HG02678 (cell line): ENCODE data around the gene BMERB1.

Experiments used
- ATAC-seq: cut with Tn5 transposase; IDR thresholded peaks from one replicate; pipeline ENCODE4 v1.9.1; 2021; ENCODE audit warnings: mild to moderate bottlenecking, moderate library complexity; ENCODE audit not compliant: unreplicated experiment

Gene BMERB1

DNA sequence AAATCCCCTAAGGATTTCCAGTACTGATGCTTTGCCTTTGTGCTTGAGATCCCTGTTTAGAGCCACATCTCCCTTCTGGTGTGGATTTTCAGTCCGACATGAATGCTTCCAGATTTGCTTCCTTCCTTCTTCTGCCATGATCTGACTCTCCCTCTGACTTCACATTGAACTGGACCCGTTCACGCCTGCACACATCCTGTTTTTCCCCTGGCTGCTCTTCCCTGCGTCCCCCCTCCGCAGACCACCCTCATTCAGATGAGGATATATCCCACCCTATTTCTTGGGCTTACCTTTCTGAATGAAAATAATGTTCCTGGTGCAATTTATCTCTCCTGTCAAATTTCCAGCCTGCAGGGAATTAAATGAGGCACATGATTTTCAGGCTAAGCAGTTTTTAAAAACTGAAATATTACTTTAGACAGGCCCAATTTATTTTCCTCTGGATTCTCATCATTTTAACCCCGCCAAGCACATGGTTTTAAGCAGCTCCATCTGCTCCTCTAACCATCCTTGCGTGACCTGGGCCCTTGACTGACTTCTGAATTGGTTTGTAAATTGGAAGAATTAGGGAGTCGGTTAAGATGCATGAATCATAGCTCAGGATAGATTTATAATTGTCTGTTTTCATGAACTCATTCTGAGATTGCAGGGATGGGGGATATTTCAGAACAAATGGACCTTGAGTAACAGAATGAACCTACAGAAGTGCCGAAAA, 59.2 kb downstream of the BMERB1 start:
- no peak for ATAC-seq

DNA sequence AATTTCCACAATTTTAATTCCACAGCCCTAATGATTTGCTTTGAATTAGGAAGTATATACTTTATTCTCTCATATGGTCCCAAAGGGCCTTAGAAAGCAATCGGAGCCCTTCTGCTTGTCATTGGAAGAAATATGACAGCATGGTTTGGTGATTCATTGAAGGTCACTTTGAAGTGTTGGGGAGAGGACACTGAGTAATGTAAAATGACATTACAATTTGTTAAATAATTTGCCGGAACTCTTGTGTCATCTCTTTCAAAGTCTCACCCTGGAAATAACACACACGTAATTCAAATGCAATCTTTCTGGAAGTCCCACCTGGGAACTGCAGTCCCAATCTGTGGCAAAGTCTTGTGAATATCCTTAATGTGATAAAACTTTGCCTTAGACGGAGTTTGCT, 59.8 kb downstream of the BMERB1 start:
- ATAC-seq = no peak

DNA sequence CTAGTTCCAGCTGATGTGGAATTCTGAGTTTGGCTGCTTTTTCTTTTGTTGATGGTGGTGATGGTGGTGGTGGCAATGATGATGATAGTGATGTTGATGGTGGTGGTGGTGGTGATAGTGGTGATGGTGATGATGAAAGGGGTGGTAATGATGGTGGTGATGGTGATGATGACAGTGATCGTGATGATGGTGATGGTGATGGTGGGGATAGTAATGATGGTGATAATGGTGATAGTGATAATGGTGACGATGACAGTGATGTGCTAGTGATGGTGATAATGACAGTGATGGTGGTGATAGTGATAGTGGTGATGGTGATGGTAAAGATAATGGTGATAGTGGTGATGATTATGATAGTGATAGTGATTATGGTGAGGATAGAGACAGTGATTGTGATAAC, 61.5 kb downstream of the BMERB1 start:
- no peak for ATAC-seq

DNA sequence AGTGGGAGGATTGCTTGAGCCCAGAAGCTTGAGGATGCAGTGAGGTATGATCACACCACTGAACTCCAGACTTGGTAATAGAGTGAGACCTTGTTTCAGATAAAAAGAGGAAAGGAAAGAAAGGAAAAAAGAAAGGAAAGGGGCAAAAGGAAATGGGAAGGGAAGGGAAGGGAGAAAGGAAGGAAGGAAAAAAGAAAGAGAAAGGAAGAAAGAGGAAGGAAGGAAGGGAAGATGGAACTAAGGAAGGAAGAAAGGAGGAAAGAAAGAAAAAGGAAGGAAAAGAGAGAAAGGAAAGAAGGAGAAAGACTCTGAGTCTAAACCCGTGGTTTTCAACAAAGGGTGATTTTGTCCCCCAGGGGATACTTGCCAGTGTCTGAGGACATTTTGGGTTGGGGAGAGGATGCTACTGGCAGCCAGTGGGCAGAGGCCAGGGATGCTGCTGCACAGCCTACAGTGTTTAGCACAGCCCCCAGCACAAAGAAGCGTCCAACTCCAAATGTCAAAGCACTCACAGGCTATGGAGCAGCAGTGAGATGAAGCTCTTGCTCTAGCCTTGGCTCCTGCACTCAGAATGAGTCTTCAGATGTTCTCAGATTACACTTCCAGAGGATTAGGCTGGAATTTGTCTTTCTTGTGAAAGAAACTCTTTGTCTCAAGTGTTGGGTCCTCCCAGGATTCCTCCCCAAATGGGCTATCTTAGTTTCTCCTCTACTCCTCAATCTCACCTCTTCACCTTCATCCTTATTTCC, 64.2 kb downstream of the BMERB1 start:
- no peak for ATAC-seq

DNA sequence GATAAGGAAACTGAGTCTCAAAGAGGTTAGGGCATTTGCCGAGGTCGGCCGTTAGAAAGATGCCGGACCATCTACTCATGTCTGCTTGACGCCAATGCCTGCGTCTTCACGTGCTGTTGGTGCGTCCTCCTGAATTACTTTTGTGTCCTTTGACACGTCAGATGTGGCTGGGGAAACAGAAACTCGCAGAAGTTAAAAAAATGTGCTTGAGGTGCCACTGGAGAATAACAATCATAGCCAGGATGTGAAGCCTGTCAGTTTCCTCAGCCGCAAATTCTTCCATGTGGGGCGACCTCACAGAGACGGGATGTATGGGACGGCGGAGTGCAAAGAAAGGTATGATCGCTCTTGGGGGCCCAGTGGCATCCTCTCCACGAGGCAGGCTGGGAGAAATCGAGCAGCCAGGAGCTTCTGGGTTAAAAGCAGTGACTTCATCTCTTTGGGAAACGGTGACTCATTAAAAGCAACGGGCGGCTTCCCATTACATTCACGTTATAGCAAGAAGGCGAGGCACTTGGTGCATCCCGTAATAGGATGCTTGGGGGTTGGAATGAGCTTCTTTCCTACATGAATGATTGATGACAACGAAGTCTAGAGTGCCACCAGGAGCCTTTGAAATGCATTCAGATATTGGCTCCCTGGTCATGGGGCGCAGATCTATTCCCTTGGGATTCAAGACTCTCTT, 67.8 kb downstream of the BMERB1 start:
- ATAC-seq = no peak

DNA sequence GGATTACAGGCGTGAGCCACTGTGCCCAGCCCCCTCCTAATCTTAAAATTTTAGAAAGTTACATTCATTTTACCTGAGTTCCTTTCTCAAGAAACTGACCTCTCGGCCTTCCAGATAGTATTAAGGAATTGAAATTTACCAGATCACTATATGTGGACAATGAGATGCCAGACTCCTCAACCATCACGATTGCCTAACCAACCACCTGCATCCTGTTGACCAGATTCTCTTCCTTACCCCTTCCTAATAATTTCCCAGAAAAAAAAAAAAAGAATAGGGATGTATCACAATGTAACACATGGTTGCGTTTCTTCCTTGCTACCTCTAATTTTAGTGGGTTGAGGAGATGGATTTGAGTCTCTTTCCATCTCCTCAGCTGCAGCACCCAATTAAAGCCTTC, 72.1 kb downstream of the BMERB1 start:
- no peak for ATAC-seq

DNA sequence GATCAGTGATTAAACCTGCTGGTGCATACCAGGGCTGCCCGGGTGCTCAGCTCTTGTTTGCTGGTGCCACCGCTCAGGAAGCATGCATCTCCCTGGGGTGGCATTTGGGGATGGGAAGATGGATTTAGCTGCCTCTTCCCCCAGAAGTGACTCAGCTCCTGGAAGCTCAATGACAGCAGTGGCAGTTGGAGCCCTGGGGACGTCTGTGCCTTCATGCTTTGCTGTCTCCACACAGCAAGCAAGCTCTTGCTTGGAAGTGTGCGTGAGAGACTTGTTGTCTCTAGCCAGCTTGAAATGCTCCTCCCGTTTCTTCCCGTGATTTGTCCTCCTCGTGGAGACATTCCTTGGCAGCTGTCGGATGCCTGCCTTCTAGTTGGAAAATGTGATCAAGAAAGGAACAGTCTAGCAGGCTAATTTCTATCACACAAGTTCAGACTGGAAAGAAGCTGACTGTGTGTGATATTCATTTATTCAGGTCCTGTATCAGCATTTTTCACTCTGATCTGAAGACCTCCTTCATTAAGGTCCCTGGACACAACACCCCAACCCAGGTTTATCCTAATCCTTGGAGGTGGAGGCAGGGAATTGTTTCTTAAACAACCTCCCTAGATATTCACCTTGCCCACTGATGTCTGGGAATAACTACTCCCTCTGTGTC, 73.0 kb downstream of the BMERB1 start:
- no peak for ATAC-seq

DNA sequence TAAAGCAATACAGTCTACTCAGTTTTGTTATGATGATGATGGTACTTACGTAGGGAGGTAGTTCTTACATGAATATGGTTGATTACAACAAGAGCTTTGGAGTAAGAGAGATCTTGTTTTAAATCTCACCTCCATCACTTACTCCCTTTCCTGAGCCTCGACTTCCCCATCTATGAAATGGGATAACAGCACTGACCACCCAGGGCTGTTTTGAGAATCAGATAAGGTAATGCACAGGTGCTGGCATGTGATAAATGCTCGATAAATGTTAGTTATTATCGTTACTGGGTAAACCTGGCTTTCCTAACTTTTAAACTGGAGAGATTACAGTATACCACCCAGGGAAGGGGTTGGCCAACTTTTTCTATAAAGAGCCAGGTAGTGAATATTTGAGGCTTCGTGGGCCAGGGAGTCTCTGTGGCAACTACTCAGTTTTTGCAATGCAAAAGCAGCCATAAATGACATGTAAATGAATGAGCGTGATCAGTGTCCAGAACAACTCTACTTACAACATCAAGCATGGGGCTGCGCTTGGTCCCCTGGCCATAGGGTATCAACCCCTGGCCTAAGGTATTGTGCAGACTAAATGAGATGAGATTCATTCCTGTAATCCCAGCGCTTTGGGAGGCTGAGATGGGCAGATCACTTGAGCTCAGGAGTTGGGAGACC, 73.7 kb downstream of the BMERB1 start:
- ATAC-seq = no peak

DNA sequence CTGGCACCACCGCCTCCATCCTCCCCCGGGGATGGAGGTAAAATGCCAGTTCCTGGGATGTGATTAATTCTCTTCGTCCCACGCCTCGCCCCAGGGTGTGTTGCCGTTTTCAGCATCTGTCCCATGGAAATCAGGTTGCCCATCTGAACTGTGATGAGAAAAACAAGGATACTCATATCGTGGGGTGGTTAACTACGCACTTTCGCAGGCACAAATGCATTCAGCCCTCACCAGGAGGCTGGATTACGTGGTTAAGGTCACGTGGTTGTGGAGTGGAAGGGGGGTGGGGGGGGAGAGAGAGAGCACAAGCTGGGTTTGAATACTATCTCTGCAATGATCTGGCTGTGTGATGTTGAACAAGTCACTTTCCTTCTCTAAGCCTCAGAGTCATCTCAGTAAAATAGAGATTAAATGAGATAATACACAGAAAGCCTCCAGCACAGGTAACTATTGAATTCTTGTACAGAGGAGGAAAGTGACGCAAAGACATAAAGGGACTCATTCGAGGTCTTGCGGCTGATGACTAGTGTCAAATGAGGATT, 74.7 kb downstream of the BMERB1 start:
- no peak for ATAC-seq

DNA sequence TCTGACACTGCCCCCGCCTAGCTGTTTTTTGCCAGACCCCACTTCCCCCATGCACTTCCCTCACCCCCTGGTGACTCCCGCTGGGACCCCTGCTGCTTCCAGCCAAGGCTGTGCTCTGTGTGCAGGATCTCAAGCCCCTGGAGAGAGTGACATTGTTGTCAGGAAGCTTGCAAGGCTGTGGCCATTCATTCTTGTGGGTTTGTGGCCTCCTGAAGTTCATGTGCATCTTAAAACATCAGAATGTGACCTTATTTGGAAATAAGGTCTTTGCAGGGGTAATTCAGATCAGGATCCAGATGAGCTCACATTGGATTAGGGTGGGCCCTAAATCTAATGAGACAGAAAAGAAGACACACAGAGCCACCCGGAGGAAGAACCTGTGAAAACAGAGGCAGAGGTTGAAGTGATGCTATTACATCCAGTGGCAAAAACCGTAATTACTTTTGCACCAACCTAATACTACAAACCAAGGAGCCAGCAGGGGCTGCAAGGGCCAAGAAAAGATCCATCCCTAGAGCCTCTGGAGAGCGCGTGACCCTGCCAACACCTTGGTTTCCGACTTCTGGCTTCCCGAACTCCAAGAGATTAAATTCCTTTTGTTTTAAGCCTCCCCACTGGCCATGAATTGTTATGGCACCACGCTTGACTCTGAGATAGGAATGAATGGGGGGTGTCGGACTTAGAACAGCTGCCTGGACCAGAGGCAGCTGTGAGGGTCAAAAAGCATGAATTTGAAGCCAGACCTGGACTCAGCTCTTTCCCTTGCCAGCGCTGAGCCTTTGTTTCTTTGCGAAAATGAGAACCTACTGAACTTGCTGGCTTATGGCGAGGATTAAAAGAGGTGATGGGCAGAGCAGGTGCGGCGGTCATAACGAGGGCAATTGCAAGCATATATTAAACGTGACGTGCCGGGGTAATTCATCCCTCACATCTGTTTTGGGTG, 75.5 kb downstream of the BMERB1 start:
- no peak for ATAC-seq

DNA sequence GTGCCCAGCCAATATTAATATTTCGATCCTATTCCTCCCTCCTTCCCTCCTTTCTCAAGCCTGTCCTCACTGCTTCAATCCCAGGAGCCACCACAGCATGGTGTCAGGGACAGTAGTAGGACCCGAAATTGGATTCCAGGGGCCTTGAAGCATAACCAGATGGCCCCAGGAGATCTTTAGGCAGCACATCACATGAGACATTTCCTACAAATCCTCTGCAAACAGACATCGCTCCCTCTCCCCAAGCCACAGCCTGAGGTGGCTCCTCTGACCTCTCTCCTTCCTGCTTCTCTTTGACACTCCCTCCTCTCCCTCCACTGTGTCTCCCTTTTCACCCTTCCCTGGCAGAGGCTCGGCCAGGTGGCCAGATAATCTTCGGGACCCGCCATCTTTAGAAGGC, 76.6 kb downstream of the BMERB1 start:
- no peak for ATAC-seq

DNA sequence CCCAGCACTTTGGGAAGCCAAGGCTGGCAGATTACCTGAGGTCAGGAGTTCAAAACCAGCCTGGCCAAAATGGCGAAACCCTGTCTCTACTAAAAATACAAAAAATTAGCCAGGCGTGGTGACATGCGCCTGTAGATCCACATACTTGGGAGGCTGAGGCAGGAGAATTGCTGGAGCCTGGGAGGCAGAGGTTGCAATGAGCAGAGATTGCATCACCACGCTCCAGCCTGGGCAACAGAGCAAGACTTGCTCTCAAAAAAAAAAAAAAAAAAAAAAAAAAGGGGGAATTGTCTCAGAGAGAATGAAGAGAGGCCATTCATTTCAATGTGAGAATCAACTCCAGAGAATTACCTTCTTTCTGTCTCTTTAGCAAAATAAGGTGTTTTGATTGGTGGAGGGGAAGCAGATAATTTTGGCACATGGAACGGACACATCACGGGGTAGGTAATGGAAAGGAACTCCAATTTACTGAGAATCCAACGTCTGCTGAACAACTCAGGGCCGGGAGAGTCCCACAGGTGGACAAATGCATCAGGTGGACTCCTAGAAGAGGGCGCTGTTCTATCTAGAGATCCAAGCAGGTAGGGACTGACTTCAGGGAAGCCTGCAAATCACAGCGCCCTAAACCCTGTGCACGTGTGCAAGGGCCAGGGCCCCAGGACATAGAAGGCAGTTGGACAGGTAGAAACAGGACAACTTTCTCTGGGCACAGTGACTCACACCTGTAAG, 77.5 kb downstream of the BMERB1 start:
- no peak for ATAC-seq

DNA sequence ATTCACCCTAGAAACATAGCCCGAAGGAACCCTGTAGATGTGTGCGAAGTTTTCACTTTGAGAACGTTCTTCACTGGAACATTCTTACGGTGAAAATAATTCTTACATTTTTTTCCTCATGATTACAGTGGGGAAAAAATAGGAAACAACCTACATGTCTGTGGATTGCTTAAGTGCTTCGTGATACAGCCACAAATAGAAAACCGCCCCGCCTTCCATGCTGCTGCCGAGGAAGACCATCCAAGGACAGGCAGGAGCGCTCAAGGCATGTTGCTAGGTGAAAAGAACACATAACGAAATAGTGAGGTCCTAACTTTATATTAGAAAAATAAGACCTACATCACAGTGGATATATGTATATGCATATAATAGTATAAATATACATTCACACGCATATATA, 78.8 kb downstream of the BMERB1 start:
- no peak for ATAC-seq

DNA sequence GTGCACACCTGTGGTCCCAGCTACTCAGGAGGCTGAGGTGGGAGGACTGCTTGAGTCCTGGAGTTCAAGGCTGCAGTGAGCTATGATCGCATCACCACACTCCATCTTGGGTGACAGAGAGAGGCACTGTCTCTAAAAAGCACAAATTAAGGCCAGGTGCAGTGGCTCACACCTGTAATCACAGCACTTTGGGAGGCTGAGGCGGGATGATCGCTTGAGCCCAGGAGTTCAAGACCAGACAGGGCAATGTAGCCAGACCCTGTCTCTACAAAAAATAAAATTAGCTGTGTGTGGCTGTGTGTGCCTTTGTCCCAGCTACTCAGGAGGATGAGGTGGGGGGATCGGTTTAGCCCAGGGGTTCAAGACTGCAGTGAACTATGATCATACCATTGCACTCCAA, 81.6 kb downstream of the BMERB1 start:
- ATAC-seq = no peak

DNA sequence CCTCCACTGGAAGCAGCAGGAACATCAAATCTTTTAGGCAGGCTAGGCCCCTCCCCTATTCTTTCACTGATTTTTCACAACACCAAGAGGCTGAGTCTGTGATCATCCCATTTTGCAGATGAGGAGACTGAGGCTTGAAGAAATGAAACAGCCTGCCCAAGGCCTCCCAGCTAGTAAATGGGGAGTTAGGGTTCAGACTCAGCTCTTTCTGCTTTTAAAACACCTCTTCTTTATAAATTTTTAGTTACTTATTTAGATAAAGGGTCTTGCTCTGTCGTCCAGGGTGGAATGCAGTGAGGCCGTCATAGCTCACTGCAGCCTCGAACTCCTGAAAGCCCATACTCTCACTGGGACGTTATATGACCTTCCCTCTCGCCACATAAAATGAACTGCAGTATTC, 82.2 kb downstream of the BMERB1 start:
- ATAC-seq = no peak

DNA sequence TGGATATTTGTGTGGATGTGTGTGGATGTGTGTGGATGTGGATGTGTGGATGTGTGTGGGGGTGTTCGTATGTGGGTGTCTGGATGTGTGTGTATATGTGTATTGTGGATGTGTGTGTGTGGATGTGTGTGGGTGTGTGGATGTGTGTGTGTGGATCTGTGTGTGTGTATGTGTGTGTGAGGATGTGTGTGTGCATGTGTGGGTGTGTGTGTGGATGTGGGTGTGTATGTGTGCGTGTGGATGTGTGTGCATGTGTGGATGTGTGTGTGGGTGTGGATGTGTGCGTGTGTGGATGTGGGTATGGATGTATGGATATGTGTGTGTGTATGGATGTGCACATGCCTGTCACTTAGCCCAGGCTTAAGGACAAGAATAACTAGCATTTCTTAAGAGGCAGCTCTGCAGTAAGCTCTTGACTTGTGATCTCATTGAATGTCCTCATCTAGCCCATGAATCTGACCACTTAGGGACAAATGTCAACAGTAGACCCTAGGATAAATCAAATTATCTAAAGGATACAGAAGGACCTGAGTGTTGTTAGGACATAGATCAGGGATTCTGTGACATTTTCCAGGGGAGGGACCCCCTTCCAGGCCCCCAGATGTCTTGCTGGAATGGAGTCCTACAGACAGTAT, 83.5 kb downstream of the BMERB1 start:
- ATAC-seq = no peak

DNA sequence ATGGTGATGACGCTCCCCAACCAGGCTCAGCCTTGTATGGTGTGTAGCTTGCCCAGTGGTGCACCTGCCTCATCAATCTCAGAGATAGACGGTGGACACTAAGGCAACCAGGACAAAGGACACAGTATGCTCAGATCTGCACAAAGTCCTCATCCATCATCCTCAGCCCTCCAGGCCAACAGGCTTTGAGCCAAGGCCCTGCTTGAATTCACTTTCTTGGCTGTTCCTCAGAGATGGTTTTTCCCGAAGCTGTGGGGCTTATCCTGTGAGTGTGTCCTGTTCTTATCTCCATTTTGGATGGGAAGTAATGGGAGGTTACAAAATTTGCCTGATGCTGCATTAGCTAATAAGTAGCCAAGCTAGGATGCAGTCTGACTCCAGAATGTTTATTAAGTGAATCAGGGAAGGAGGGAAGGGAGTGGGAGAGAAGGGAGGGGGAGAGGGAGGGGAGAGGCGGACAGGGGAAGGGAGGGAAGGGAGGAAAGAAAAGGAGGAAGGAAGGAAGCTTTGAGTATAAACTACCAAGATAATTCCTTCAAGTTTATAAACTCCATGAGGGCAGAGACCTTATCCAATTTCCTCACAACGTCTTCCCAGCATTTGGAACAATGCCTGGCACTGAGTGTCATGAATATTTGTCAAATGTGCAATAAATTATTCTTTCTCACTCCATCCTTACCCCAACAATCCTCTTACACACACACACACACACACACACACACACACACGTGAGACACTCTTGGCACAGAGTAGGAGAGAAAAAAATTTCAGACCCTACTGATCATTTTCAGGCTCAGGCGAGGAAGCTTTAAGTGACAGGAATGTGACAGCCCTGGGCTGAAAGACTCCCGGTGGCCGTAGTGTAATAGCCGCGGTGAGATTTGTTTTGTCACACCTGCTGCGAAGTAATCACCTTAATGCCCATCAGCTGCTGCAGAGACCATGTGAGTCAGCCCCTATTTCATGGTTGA, 84.3 kb downstream of the BMERB1 start:
- no peak for ATAC-seq
